Osteoblast (primary cell): ENCODE measurements around the gene DPH6. TPM values are rescaled to one million over a fixed set of nuclear protein-coding genes. Genes with fewer than 3 reads are reported as not detected.

Experiments used
- DNase-seq: peaks from one replicate; pipeline ENCODE4 v3.0.0; 2011; ENCODE audit warnings: low spot score, mixed read lengths; ENCODE audit not compliant: insufficient read length; ENCODE audit errors: missing footprints
- H2AFZ ChIP-seq: 2 replicates; pipeline ENCODE4 v1.6.0; 2011; ENCODE audit warnings: mild to moderate bottlenecking, low read length
- H3K27ac ChIP-seq: 2 replicates; pipeline ENCODE4 v1.5.1; 2011; ENCODE audit warnings: mild to moderate bottlenecking, low read depth, low read length, moderate library complexity
- H3K27me3 ChIP-seq: 2 replicates; pipeline ENCODE4 v1.6.0; 2012; ENCODE audit warnings: mild to moderate bottlenecking, control low read depth, inconsistent platforms, low read length, moderate library complexity; ENCODE audit not compliant: insufficient read depth
- H3K36me3 ChIP-seq: 2 replicates; pipeline ENCODE4 v1.5.1; 2011; ENCODE audit warnings: mild to moderate bottlenecking, low read length, control low read depth, moderate library complexity; ENCODE audit not compliant: insufficient read depth
- H3K4me1 ChIP-seq: 2 replicates; pipeline ENCODE4 v1.5.1; 2011; ENCODE audit warnings: mild to moderate bottlenecking, low read length, control low read depth, moderate library complexity; ENCODE audit not compliant: insufficient read depth
- H3K4me2 ChIP-seq: 2 replicates; pipeline ENCODE4 v1.6.0; 2011; ENCODE audit warnings: mild to moderate bottlenecking, low read length; ENCODE audit not compliant: insufficient read depth
- H3K4me3 ChIP-seq: fragments of 200-600 bp; sonication (generic); 3 replicates; pipeline ENCODE4 v1.5.1; 2012; ENCODE audit warnings: mild to moderate bottlenecking, low read length, inconsistent platforms; ENCODE audit not compliant: insufficient read depth
- H3K79me2 ChIP-seq: 2 replicates; pipeline ENCODE4 v1.6.0; 2012; ENCODE audit warnings: mild to moderate bottlenecking, low read length, control low read depth, inconsistent platforms; ENCODE audit not compliant: insufficient read depth
- H3K9me3 ChIP-seq: 2 replicates; pipeline ENCODE4 v1.5.1; 2011; ENCODE audit warnings: low read depth, low read length, control low read depth
- H4K20me1 ChIP-seq: 2 replicates; pipeline ENCODE4 v1.6.0; 2012; ENCODE audit warnings: mild to moderate bottlenecking, low read length, control low read depth; ENCODE audit not compliant: insufficient read depth
- CTCF ChIP-seq: IDR thresholded peaks from 2 replicates; pipeline ENCODE4 v1.5.1; 2011; ENCODE audit warnings: mild to moderate bottlenecking, low read depth, low read length, moderate library complexity; ENCODE audit errors: extremely low read depth
- total RNA-seq: library from RNA; depleted of rRNA; stranded (reverse); fragments of >200 nt; gene quantifications from 2 replicates; pipeline ENCODE4 v1.2.3, GENCODE V29; 2012

DPH6 gene
- total RNA-seq, 1 donor, result 20.6 TPM

- no peak for DNase-seq
Measured at GRCh38 chr15:35327789-35328188, 218.2 kb downstream of the DPH6 start.

GRCh38 chr15:35325374-35325941, 220.5 kb downstream of the DPH6 start:
- no peak overlapping the region for H3K4me2 ChIP-seq
- H3K4me3 ChIP-seq, result no peak overlapping the region
- DNase-seq, result no peak
- no peaks in the 10 kb centered on the region for H3K9me3 ChIP-seq
- H3K27me3 ChIP-seq, result no peaks in the 10 kb centered on the region
- H3K27ac ChIP-seq, result no peak overlapping the region
- no peaks in the 10 kb centered on the region for H4K20me1 ChIP-seq
- no peak for TF ChIP-seq CTCF
- H3K4me1 ChIP-seq, result peaks cover 1% of the 10 kb centered on the region
- H3K36me3 ChIP-seq, result no peaks in the 10 kb centered on the region
- no peaks in the 10 kb centered on the region for H3K79me2 ChIP-seq
- no peak overlapping the region for H2AFZ ChIP-seq

More at GRCh38 chr15:35327789-35328188, 218.2 kb downstream of the DPH6 start:
- no peaks in the 10 kb centered on the region for H3K36me3 ChIP-seq
- no peaks in the 10 kb centered on the region for H4K20me1 ChIP-seq
- H3K4me3 ChIP-seq, result no peak overlapping the region
- no peak for TF ChIP-seq CTCF
- H3K9me3 ChIP-seq, result no peaks in the 10 kb centered on the region
- H2AFZ ChIP-seq, result no peak overlapping the region
- H3K79me2 ChIP-seq, result no peaks in the 10 kb centered on the region
- H3K27ac ChIP-seq, result no peak overlapping the region
- no peaks in the 10 kb centered on the region for H3K4me1 ChIP-seq
- no peaks in the 10 kb centered on the region for H3K27me3 ChIP-seq
- no peak overlapping the region for H3K4me2 ChIP-seq

DNA sequence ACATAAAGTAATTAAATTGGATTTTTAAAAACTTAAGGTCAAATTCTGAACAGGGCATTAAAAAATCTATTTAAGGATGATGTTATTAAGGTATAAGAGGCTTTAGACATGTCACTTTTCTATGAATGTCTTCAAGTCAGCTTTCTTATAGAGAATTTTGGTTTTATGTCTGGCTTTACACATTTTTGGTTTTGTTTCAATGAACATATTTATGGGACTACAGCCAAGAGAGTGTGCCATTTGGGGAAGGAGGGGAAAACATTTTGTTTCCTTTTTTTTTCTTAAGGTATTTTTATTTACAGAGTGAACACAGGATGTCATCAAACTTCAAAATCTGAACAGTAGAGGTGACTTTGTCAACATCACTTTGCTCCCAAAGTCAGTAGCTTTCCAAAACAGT, 222.8 kb downstream of the DPH6 start:
- no peaks in the 10 kb centered on the region for H4K20me1 ChIP-seq
- H3K9me3 ChIP-seq, result no peaks in the 10 kb centered on the region
- no peak for DNase-seq
- no peak overlapping the region for H3K4me3 ChIP-seq
- no peaks in the 10 kb centered on the region for H3K36me3 ChIP-seq
- H2AFZ ChIP-seq, result no peak overlapping the region
- H3K4me2 ChIP-seq, result no peak overlapping the region
- no peaks in the 10 kb centered on the region for H3K27me3 ChIP-seq
- no peaks in the 10 kb centered on the region for H3K79me2 ChIP-seq
- no peak for TF ChIP-seq CTCF
- peaks cover 6% of the 10 kb centered on the region for H3K4me1 ChIP-seq
- no peak overlapping the region for H3K27ac ChIP-seq

GRCh38 chr15:35321926-35322325, 224.0 kb downstream of the DPH6 start:
- DNase-seq, result no peak
- Histone ChIP-seq H3K4me1 (peaks cover 6% of the 10 kb centered on the region), H3K27me3 (no peaks in the 10 kb centered on the region), H3K4me3 (no peak overlapping the region), H3K36me3 (no peaks in the 10 kb centered on the region), H2AFZ (peak overlapping the region; percentile 10), H3K79me2 (no peaks in the 10 kb centered on the region), H3K9me3 (no peaks in the 10 kb centered on the region), H3K27ac (no peak overlapping the region), H3K4me2 (no peak overlapping the region), H4K20me1 (no peaks in the 10 kb centered on the region)
- no peak for TF ChIP-seq CTCF
